HG03139 (cell line): ENCODE data around the gene DNAH9.

Source experiments
- ATAC-seq: cut with Tn5 transposase; IDR thresholded peaks from one replicate; pipeline ENCODE4 v1.9.1; 2021; ENCODE audit not compliant: unreplicated experiment

Gene DNAH9

GRCh38 chr17:11823862-11824261 is 225.6 kb downstream of the DNAH9 start:
- ATAC-seq, result no peak

- ATAC-seq, result no peak
Measured at GRCh38 chr17:11825572-11826209, 227.4 kb downstream of the DNAH9 start.

- ATAC-seq, result no peak
Measured at GRCh38 chr17:11832401-11833137, 234.3 kb downstream of the DNAH9 start.

GRCh38 chr17:11836508-11836907 is 238.2 kb downstream of the DNAH9 start:
- ATAC-seq, result no peak

- no peak for ATAC-seq
Measured at GRCh38 chr17:11840052-11840451, 241.8 kb downstream of the DNAH9 start.

- no peak for ATAC-seq
Measured at GRCh38 chr17:11840831-11841230, 242.6 kb downstream of the DNAH9 start.

- ATAC-seq, result no peak
Measured at GRCh38 chr17:11848330-11848729, 250.1 kb downstream of the DNAH9 start.

- no peak for ATAC-seq
Measured at GRCh38 chr17:11852231-11852630, 254.0 kb downstream of the DNAH9 start.

GRCh38 chr17:11852912-11853311 is 254.6 kb downstream of the DNAH9 start:
- ATAC-seq, result no peak

- ATAC-seq, result no peak
Measured at GRCh38 chr17:11853321-11854151, 255.3 kb downstream of the DNAH9 start.

GRCh38 chr17:11855306-11855705 is 257.0 kb downstream of the DNAH9 start:
- no peak for ATAC-seq

GRCh38 chr17:11857006-11857405 is 258.7 kb downstream of the DNAH9 start:
- no peak for ATAC-seq

- ATAC-seq, result no peak
Measured at GRCh38 chr17:11869680-11870394, 271.6 kb downstream of the DNAH9 start.

GRCh38 chr17:11871773-11872172 is 273.5 kb downstream of the DNAH9 start:
- ATAC-seq, result no peak

GRCh38 chr17:11874756-11875155 is 276.5 kb downstream of the DNAH9 start:
- no peak for ATAC-seq

GRCh38 chr17:11880714-11881113 is 282.4 kb downstream of the DNAH9 start:
- no peak for ATAC-seq

- ATAC-seq, result no peak
Measured at GRCh38 chr17:11882716-11883115, 284.4 kb downstream of the DNAH9 start.

GRCh38 chr17:11885051-11885450 is 286.8 kb downstream of the DNAH9 start:
- ATAC-seq, result no peak

GRCh38 chr17:11889266-11889665 is 291.0 kb downstream of the DNAH9 start:
- no peak for ATAC-seq

GRCh38 chr17:11893862-11894261 is 295.6 kb downstream of the DNAH9 start:
- ATAC-seq, result no peak

- no peak for ATAC-seq
Measured at GRCh38 chr17:11896199-11896598, 297.9 kb downstream of the DNAH9 start.
